Panc1 (cell line): ENCODE measurements around the gene LIMCH1. TPM values are rescaled to one million over a fixed set of nuclear protein-coding genes. Genes with fewer than 3 reads are reported as not detected.

ENCODE experiments used
- ATAC-seq: fragments of 200-7000 bp; cut with Tn5 transposase; 2 replicates; pipeline ENCODE4 v1.9.1; 2020; ENCODE audit warnings: mild to moderate bottlenecking, moderate library complexity
- BruUV-seq: library from RNA; stranded (reverse); fragments of 400-500 nt; replicated peaks from 2 replicates; lab custom pipeline; 2021; lab: Mats Ljungman, UMichigan
- CTCF ChIA-PET: fragments of 300-600 bp; sonication (Branson Sonifier 250); formaldehyde crosslinking; loops from one replicate; lab custom pipeline; 2022; ENCODE audit warnings: antibody characterized with exemption; lab: Charles Lee
- POLR2A ChIA-PET: fragments of 300-600 bp; sonication (Branson Sonifier 250); formaldehyde crosslinking; loops from one replicate; lab custom pipeline; 2022; ENCODE audit warnings: antibody characterized with exemption; lab: Charles Lee
- DNase-seq: peaks from one replicate; pipeline ENCODE4 v3.0.0-alpha.2; 2010; ENCODE audit warnings: low read depth, low spot score
- H3K27ac ChIP-seq: 2 replicates; pipeline ENCODE4 v1.5.1; 2011; ENCODE audit warnings: mild to moderate bottlenecking, low read length, inconsistent platforms
- H3K27me3 ChIP-seq: fragments of 200-500 bp; sonication (Bioruptor generic); 2 replicates; pipeline ENCODE4 v1.6.0; 2014; ENCODE audit warnings: low read length, inconsistent platforms; ENCODE audit not compliant: control insufficient read depth, insufficient read depth
- H3K36me3 ChIP-seq: fragments of 200-500 bp; sonication (Bioruptor generic); 2 replicates; pipeline ENCODE4 v1.5.1; 2014; ENCODE audit warnings: inconsistent platforms, mild to moderate bottlenecking, low read length, moderate library complexity; ENCODE audit not compliant: control insufficient read depth, insufficient read depth
- H3K4me1 ChIP-seq: 2 replicates; pipeline ENCODE4 v1.5.1; 2011; ENCODE audit warnings: inconsistent platforms, mild to moderate bottlenecking, low read length, moderate library complexity; ENCODE audit not compliant: control insufficient read depth, insufficient read depth
- H3K4me3 ChIP-seq, 2 experiments: 2 replicates each; pipeline ENCODE4 v1.5.1; 2011 to 2012; ENCODE audit warnings: low read depth in 2 of 2, low read length in 2 of 2, mild to moderate bottlenecking in 2 of 2, inconsistent platforms in 1 of 2, moderate library complexity in 1 of 2
- H3K9me3 ChIP-seq: fragments of 200-500 bp; sonication (Bioruptor generic); 2 replicates; pipeline ENCODE4 v1.5.1; 2014; ENCODE audit warnings: low read depth, mild to moderate bottlenecking, inconsistent platforms, low read length, moderate library complexity; ENCODE audit not compliant: control insufficient read depth, insufficient read depth
- CTCF ChIP-seq: fragments of 450-650 bp; IDR thresholded peaks from 2 replicates; pipeline ENCODE4 v1.5.1; 2017; ENCODE audit warnings: mild to moderate bottlenecking
- POLR2AphosphoS5 ChIP-seq: IDR thresholded peaks from 2 replicates; pipeline ENCODE4 v1.6.1; 2012; ENCODE audit warnings: mild to moderate bottlenecking, low read depth, low read length, moderate library complexity
- REST ChIP-seq, 2 experiments: IDR thresholded peaks; 2 replicates each; pipeline ENCODE4 v1.6.1; 2011 to 2012; ENCODE audit warnings: low read depth in 2 of 2, control low read depth in 1 of 2, low read length in 1 of 2, mild to moderate bottlenecking in 1 of 2, moderate library complexity in 1 of 2; ENCODE audit not compliant: insufficient read depth in 1 of 2
- SIN3A ChIP-seq: IDR thresholded peaks from 2 replicates; pipeline ENCODE4 v1.6.1; 2012; ENCODE audit warnings: low read depth, mild to moderate bottlenecking, low read length, moderate library complexity, borderline replicate concordance; ENCODE audit not compliant: insufficient read depth
- TCF7L2 ChIP-seq: IDR thresholded peaks from 2 replicates; pipeline ENCODE4 v1.6.1; 2011; ENCODE audit warnings: mild to moderate bottlenecking, low read depth, low read length, inconsistent platforms
- in situ Hi-C: cut with HindIII; loops from 2 replicates; pipeline ENCODE4 v1.10.0; 2016; ENCODE audit warnings: low sequenced_read_pairs, low pct_unique_long_range_greater_than_20kb
- intact Hi-C: fragments of 100-400 bp; cut with micrococcal nuclease; formaldehyde crosslinking; loops from one replicate; pipeline ENCODE4 v1.10.0; 2022; ENCODE audit not compliant: unreplicated experiment
- total RNA-seq: library from RNA; stranded (reverse); gene quantifications from one replicate; pipeline ENCODE4 v1.2.1, GENCODE V29; 2021; ENCODE audit not compliant: unreplicated experiment

Gene LIMCH1
- total RNA-seq, 1 experiment from 2014 or later = 3.3 TPM

- Histone ChIP-seq H3K9me3 (no peaks in the 10 kb centered on the region), H3K4me3 (no peak overlapping the region), H3K36me3 (no peaks in the 10 kb centered on the region), H3K27me3 (peaks cover 2% of the 10 kb centered on the region; the same call in 1 of the 2 replicates), H3K27ac (no peak overlapping the region), H3K4me1 (no peaks in the 10 kb centered on the region)
- in situ Hi-C loops = no loop called here
- ChIA-PET CTCF (no interaction called here), POLR2A (no interaction called here)
- TF ChIP-seq REST (IDR thresholded peaks at IDR 0.05; ENCODE audit: insufficient read depth in 1 of 2, low read depth in 2 of 2, low read length in 1 of 2) = no peak
- no peak for TF ChIP-seq CTCF
- TF ChIP-seq POLR2AphosphoS5 = no peak
- TF ChIP-seq SIN3A = no peak
- no peak for TF ChIP-seq TCF7L2
- no TSS peak for BruUV-seq
- intact Hi-C loops = no loop called here
- no peak for ATAC-seq
- no peak for DNase-seq
Measured at GRCh38 chr4:41624765-41625164, 86.8 kb downstream of the LIMCH1 start.

GRCh38 chr4:41625531-41625930 lies 87.6 kb downstream of the LIMCH1 start:
- CTCF ChIA-PET = no interaction called here
- BruUV-seq = no TSS peak
- H3K27ac ChIP-seq = no peak overlapping the region
- peaks cover 2% of the 10 kb centered on the region; the same call in 1 of the 2 replicates for H3K27me3 ChIP-seq
- in situ Hi-C loops (no loop called here), intact Hi-C loops (no loop called here)
- POLR2A ChIA-PET = no interaction called here
- H3K4me1 ChIP-seq = no peaks in the 10 kb centered on the region
- ATAC-seq = no peak
- no peak overlapping the region for H3K4me3 ChIP-seq
- no peak for DNase-seq
- TF ChIP-seq REST (IDR thresholded peaks at IDR 0.05; ENCODE audit: insufficient read depth in 1 of 2, low read depth in 2 of 2, low read length in 1 of 2) = no peak
- no peak for TF ChIP-seq SIN3A
- TF ChIP-seq POLR2AphosphoS5 = no peak
- TF ChIP-seq CTCF = no peak
- TF ChIP-seq TCF7L2 = no peak
- no peaks in the 10 kb centered on the region for H3K9me3 ChIP-seq
- H3K36me3 ChIP-seq = no peaks in the 10 kb centered on the region
